ENCODE data around the gene APOO.

APOO gene

GRCh38 chrX:23783589-23784469, 123.9 kb downstream of the APOO start:
- DNase-seq = no peak

All from activated CD8-positive, alpha-beta memory T cell treated with anti-CD3 and anti-CD28 coated beads, Interleukin-2, amount 50 U/mL, for 4 hours (primary cell).